Fibroblast of pulmonary artery (primary cell): ENCODE results near the gene PPP6R2.

Source experiments
- DNase-seq: peaks from one replicate; pipeline ENCODE4 v3.0.0-alpha.2; 2010; ENCODE audit warnings: low read depth
- H3K4me3 ChIP-seq: replicated peaks from 2 replicates; pipeline ENCODE4 v1.5.1; 2011; ENCODE audit warnings: low read depth, mild to moderate bottlenecking, control low read depth, low read length, moderate library complexity
- CTCF ChIP-seq: IDR thresholded peaks from 2 replicates; pipeline ENCODE4 v1.5.1; 2011; ENCODE audit warnings: mild to moderate bottlenecking, control low read depth, low read length, inconsistent platforms; ENCODE audit errors: missing control alignments

The PPP6R2 gene

GRCh38 chr22:50471197-50471847, 128.2 kb downstream of the PPP6R2 start:
- DNase-seq: no peak

GRCh38 chr22:50471962-50472361, 128.8 kb downstream of the PPP6R2 start:
- no peak overlapping the region for H3K4me3 ChIP-seq
- no peak for DNase-seq
- TF ChIP-seq CTCF: no peak

More at GRCh38 chr22:50471197-50471847, 128.2 kb downstream of the PPP6R2 start:
- TF ChIP-seq CTCF: no peak
- H3K4me3 ChIP-seq: no peak overlapping the region

GRCh38 chr22:50473088-50473487, 130.0 kb downstream of the PPP6R2 start:
- TF ChIP-seq CTCF: peak; percentile 30
- DNase-seq: no peak
- H3K4me3 ChIP-seq: peak overlapping the region; percentile 53

- peak; percentile 50 for DNase-seq
- TF ChIP-seq CTCF: no peak
- peak overlapping the region; percentile 53 for H3K4me3 ChIP-seq
Measured at GRCh38 chr22:50473855-50474671, 130.9 kb downstream of the PPP6R2 start.

GRCh38 chr22:50474710-50475651, 131.9 kb downstream of the PPP6R2 start, which contains the start of gene SBF1:
Gene SBF1, minus strand, starts transcription at chr22:50475035. Its CDS starts 195 bp downstream, at chr22:50474840.
- H3K4me3 ChIP-seq: peak within 1 kb of the TSS; percentile 57
- no peak for TF ChIP-seq CTCF
- peak; percentile 88 for DNase-seq

GRCh38 chr22:50475652-50476002, 132.5 kb downstream of the PPP6R2 start:
- no peak overlapping the region for H3K4me3 ChIP-seq
- DNase-seq: no peak
- no peak for TF ChIP-seq CTCF
